K562 (cell line): ENCODE measurements around the gene SPAG7. TPM values are rescaled to one million over a fixed set of nuclear protein-coding genes. Genes with fewer than 3 reads are reported as not detected.

ENCODE experiments used
- CHD7 ChIP-seq: fragments of 200-600 bp; sonication (generic); IDR thresholded peaks from one replicate; pipeline ENCODE4 v1.6.1; 2012; ENCODE audit warnings: mild to moderate bottlenecking, low read depth, low read length, inconsistent platforms
- ZSCAN29 ChIP-seq: fragments of 450-650 bp; IDR thresholded peaks from 2 replicates; pipeline ENCODE4 v1.6.1; 2017
- polyA plus RNA-seq, 8 experiments: library from polyadenylated mRNA; depleted of rRNA in 4 of 8; stranded (reverse) in 5 of 8; unstranded in 3 of 8; fragments of >200 nt; fragmentation: Nextera tagmentation in 2 of 8; fragmentation: Illumina TruSeq in 1 of 8; extraction: Ambion mirVana in 2 of 8; extraction: Trizol in 1 of 8; gene quantifications; 2 replicates each; pipeline versions ENCODE4 v1.2.1 to v1.2.3, GENCODE V29; 2011 to 2014; ENCODE audit warnings: inconsistent platforms in 1 of 8, missing spikeins in 1 of 8
- total RNA-seq, 7 experiments: library from RNA; depleted of rRNA in 6 of 7; stranded (reverse); fragments of >200 nt in 6 of 7; fragmentation: Illumina TruSeq in 2 of 7; extraction: Trizol in 2 of 7; gene quantifications; 2 replicates each; pipeline versions ENCODE4 v1.2.1 to v1.2.3, GENCODE V29; 2011 to 2021; ENCODE audit warnings: low replicate concordance in 1 of 7

SPAG7 gene
- total and polyA plus RNA-seq, 9 of the 15 experiments (the other 6 are each of a cell fraction or from before 2014, with no cell fraction given): 5.6 to 53.5 (median 36.3) TPM

- no peak for TF ChIP-seq CHD7
- 0 out of 2 replicates have a peak, but pooled peaks have one; percentile 12 for TF ChIP-seq ZSCAN29
Observed at GRCh38 chr17:4938688-4939545, 28.7 kb downstream of the SPAG7 start (continued).
